GM12878 (cell line): ENCODE data around the gene RBM19. TPM values are rescaled to one million over a fixed set of nuclear protein-coding genes. Genes with fewer than 3 reads are reported as not detected.

Experiments
- ATAC-seq: fragments of 200-7000 bp; cut with Tn5 transposase; 3 replicates; pipeline ENCODE4 v1.9.1; 2020; ENCODE audit warnings: mild to moderate bottlenecking, moderate library complexity
- BruUV-seq: library from RNA; stranded (reverse); fragments of 400-500 nt; replicated peaks from 2 replicates; lab custom pipeline; 2021; lab: Mats Ljungman, UMichigan
- CTCF ChIA-PET: fragments of 300-600 bp; sonication (Branson Sonifier 250); formaldehyde crosslinking; extraction: SDS; loops from one replicate; lab custom pipeline; 2021; ENCODE audit warnings: inconsistent platforms; lab: Yijun Ruan, JAX
- POLR2A ChIA-PET: fragments of 350-600 bp; formaldehyde crosslinking; extraction: SDS; loops from one replicate; lab custom pipeline; 2021; ENCODE audit warnings: inconsistent platforms; lab: Charles Lee
- RAD21 ChIA-PET: fragments of 300-600 bp; sonication (Branson Sonifier 250); formaldehyde crosslinking; loops from one replicate; lab custom pipeline; 2023; ENCODE audit warnings: antibody characterized with exemption; ENCODE audit not compliant: unreplicated experiment; lab: Charles Lee
- SMC1A ChIA-PET: fragments of 300-600 bp; sonication (Branson Sonifier 250); formaldehyde crosslinking; loops from one replicate; lab custom pipeline; 2023; ENCODE audit not compliant: unreplicated experiment, uncharacterized antibody; lab: Charles Lee
- DNase-seq: peaks from one replicate; pipeline ENCODE4 v3.0.0-alpha.2; 2011; ENCODE audit warnings: low read depth, low spot score
- FAIRE-seq: peaks from 3 replicates; lab custom pipeline; 2011; peaks lifted over from hg19 to GRCh38; lab: Jason Lieb, UNC
- H2AFZ ChIP-seq: 2 replicates; pipeline ENCODE4 v1.6.0; 2011; ENCODE audit warnings: low read depth, low read length, control low read depth; ENCODE audit not compliant: control insufficient read depth
- H3K27ac ChIP-seq: 2 replicates; pipeline ENCODE4 v1.5.1; 2011; ENCODE audit warnings: control low read depth; ENCODE audit not compliant: control insufficient read depth, insufficient read depth
- H3K27me3 ChIP-seq, 2 experiments: replicated peaks in 1 of 2; 2 replicates each; pipeline versions ENCODE4 v1.6.0 to v1.6.1; 2011; ENCODE audit warnings: low read length in 1 of 2; ENCODE audit not compliant: control insufficient read depth in 2 of 2, insufficient read depth in 2 of 2
- H3K36me3 ChIP-seq, 2 experiments: 2 replicates each; pipeline ENCODE4 v1.5.1; 2011; ENCODE audit warnings: low read length in 1 of 2; ENCODE audit not compliant: control insufficient read depth in 2 of 2, insufficient read depth in 2 of 2
- H3K4me1 ChIP-seq: 2 replicates; pipeline ENCODE4 v1.6.1; 2011; ENCODE audit warnings: mild to moderate bottlenecking, low read length, moderate library complexity, mixed read lengths; ENCODE audit not compliant: control insufficient read depth, insufficient read depth
- H3K4me2 ChIP-seq: 2 replicates; pipeline ENCODE4 v1.6.0; 2011; ENCODE audit warnings: control low read depth; ENCODE audit not compliant: control insufficient read depth, insufficient read depth
- H3K4me3 ChIP-seq: fragments of 200-600 bp; sonication (generic); 2 replicates; pipeline ENCODE4 v1.5.1; 2016
- H3K79me2 ChIP-seq: 2 replicates; pipeline ENCODE4 v1.6.0; 2011; ENCODE audit warnings: low read length; ENCODE audit not compliant: control insufficient read depth, insufficient read depth
- H3K9ac ChIP-seq: 2 replicates; pipeline ENCODE4 v1.8.0; 2011; ENCODE audit warnings: low read length, control low read depth, mixed read lengths; ENCODE audit not compliant: control insufficient read depth, insufficient read depth
- H3K9me3 ChIP-seq: replicated peaks from 3 replicates; pipeline ENCODE4 v1.5.1; 2011; ENCODE audit warnings: mild to moderate bottlenecking, low read length; ENCODE audit not compliant: control insufficient read depth, insufficient read depth
- H4K20me1 ChIP-seq: 2 replicates; pipeline ENCODE4 v1.6.0; 2011; ENCODE audit not compliant: control insufficient read depth, insufficient read depth
- CBX3 ChIP-seq: fragments of 200-600 bp; sonication (generic); IDR thresholded peaks from 2 replicates; pipeline ENCODE4 v1.6.1; 2016; ENCODE audit warnings: low read depth, borderline replicate concordance
- CHD2 ChIP-seq: IDR thresholded peaks from 2 replicates; pipeline ENCODE4 v1.6.1; 2011; ENCODE audit warnings: low read depth, low read length, improper control_type of control experiment, borderline replicate concordance
- FOS ChIP-seq: IDR thresholded peaks from 3 replicates; pipeline ENCODE4 v1.6.1; 2011; ENCODE audit warnings: borderline replicate concordance; ENCODE audit not compliant: insufficient read length; ENCODE audit errors: extremely low read depth
- GATAD2B ChIP-seq: fragments of 450-650 bp; conservative IDR thresholded peaks from 2 replicates; pipeline ENCODE4 v1.6.1; 2017; ENCODE audit warnings: low read depth, mild to moderate bottlenecking, moderate library complexity
- HCFC1 ChIP-seq: fragments of 150-350 bp; IDR thresholded peaks from 2 replicates; pipeline ENCODE4 v1.6.1; 2014; ENCODE audit warnings: low read length
- MTA2 ChIP-seq: fragments of 450-650 bp; IDR thresholded peaks from 2 replicates; pipeline ENCODE4 v1.6.1; 2016; ENCODE audit warnings: low read depth, mild to moderate bottlenecking, moderate library complexity
- MXI1 ChIP-seq: fragments of 150-350 bp; IDR thresholded peaks from 2 replicates; pipeline ENCODE4 v1.6.1; 2011; ENCODE audit warnings: low read depth, mild to moderate bottlenecking, inconsistent platforms, low read length, improper control_type of control experiment
- NBN ChIP-seq: fragments of 450-650 bp; IDR thresholded peaks from 2 replicates; pipeline ENCODE4 v1.6.1; 2016
- POLR2AphosphoS2 ChIP-seq: IDR thresholded peaks from 2 replicates; pipeline ENCODE4 v1.6.1; 2011; ENCODE audit warnings: low read depth, mild to moderate bottlenecking, low read length, improper control_type of control experiment, moderate library complexity
- RB1 ChIP-seq: fragments of 450-650 bp; formaldehyde crosslinking; IDR thresholded peaks from 2 replicates; pipeline ENCODE4 v1.6.1; 2017; ENCODE audit warnings: mild to moderate bottlenecking, borderline replicate concordance
- SPI1 ChIP-seq: IDR thresholded peaks from 2 replicates; pipeline ENCODE4 v1.6.1; 2011; ENCODE audit warnings: low read depth, mild to moderate bottlenecking, low read length, moderate library complexity, borderline replicate concordance; ENCODE audit not compliant: insufficient read depth
- SUZ12 ChIP-seq: fragments of 200-600 bp; sonication (generic); IDR thresholded peaks from one replicate; pipeline ENCODE4 v1.6.1; 2018; ENCODE audit warnings: antibody characterized with exemption, mild to moderate bottlenecking; ENCODE audit not compliant: unreplicated experiment
- TBL1XR1 ChIP-seq: IDR thresholded peaks from 2 replicates; pipeline ENCODE4 v1.6.1; 2012; ENCODE audit warnings: low read depth, low read length, improper control_type of control experiment
- TCF12 ChIP-seq: IDR thresholded peaks from 2 replicates; pipeline ENCODE4 v1.6.1; 2011; ENCODE audit warnings: low read depth, mild to moderate bottlenecking, low read length
- ZBED1 ChIP-seq: IDR thresholded peaks from 2 replicates; pipeline ENCODE4 v1.6.1; 2016; ENCODE audit warnings: borderline replicate concordance
- ZBTB4 ChIP-seq: fragments of 450-650 bp; formaldehyde crosslinking; IDR thresholded peaks from 2 replicates; pipeline ENCODE4 v1.4.0; 2022; ENCODE audit warnings: mild to moderate bottlenecking, moderate library complexity
- ZNF217 ChIP-seq: fragments of 450-650 bp; IDR thresholded peaks from 2 replicates; pipeline ENCODE4 v1.6.1; 2017; ENCODE audit warnings: antibody characterized with exemption, mild to moderate bottlenecking
- WGBS: methylation state at CpG from one replicate; pipeline ENCODE4 v1.1.6; 2016; ENCODE audit warnings: low lambda C conversion rate; ENCODE audit not compliant: insufficient replicate concordance, insufficient coverage; ENCODE audit errors: missing lambda C conversion rate; 5-methylcytosine and 5-hydroxymethylcytosine counted together
- in situ Hi-C: fragments of 300-500 bp; cut with MboI; formaldehyde crosslinking; loops from 9 replicates; pipeline ENCODE4 v1.14.3; 2018; ENCODE audit warnings: mixed read lengths
- intact Hi-C: fragments of 100-400 bp; cut with micrococcal nuclease; formaldehyde crosslinking; loops from one replicate; pipeline ENCODE4 v1.14.2; 2022; ENCODE audit not compliant: unreplicated experiment
- polyA plus RNA-seq, 11 experiments: library from polyadenylated mRNA; depleted of rRNA in 4 of 11; unstranded in 6 of 11; stranded (reverse) in 5 of 11; fragments of >200 nt; fragmentation: Nextera tagmentation in 4 of 11; fragmentation: Illumina TruSeq in 1 of 11; extraction: Ambion mirVana in 4 of 11; extraction: Trizol in 1 of 11; gene quantifications; 1 replicate in 1 of 11; 2 replicates in 10 of 11; pipeline versions ENCODE4 v1.2.1 to v1.2.3, GENCODE V29; 2011 to 2016; ENCODE audit warnings: inconsistent platforms in 2 of 11, missing spikeins in 2 of 11, low read depth in 1 of 11
- total RNA-seq, 4 experiments: library from RNA; depleted of rRNA in 3 of 4; stranded (reverse); fragments of >200 nt in 3 of 4; fragmentation: Illumina TruSeq in 1 of 4; extraction: Trizol in 1 of 4; gene quantifications; 2 replicates each; pipeline versions ENCODE4 v1.2.1 to v1.2.3, GENCODE V29; 2013 to 2021
- TF ChIP-seq, protein P1 (sequence below): fragments of 450-650 bp; IDR thresholded peaks from 2 replicates; pipeline ENCODE4 v1.6.1; 2017; ENCODE audit warnings: antibody characterized with exemption, mild to moderate bottlenecking, moderate library complexity
- TF ChIP-seq, protein P2 (sequence below): fragments of 450-650 bp; conservative IDR thresholded peaks from 2 replicates; pipeline ENCODE4 v1.6.1; 2017; ENCODE audit warnings: mild to moderate bottlenecking, moderate library complexity

RBM19 gene
- total and polyA plus RNA-seq, 10 of the 15 experiments (the other 5 are each of a cell fraction or from before 2014, with no cell fraction given) = 4.2 to 42.9 (median 28.4) TPM

DNA sequence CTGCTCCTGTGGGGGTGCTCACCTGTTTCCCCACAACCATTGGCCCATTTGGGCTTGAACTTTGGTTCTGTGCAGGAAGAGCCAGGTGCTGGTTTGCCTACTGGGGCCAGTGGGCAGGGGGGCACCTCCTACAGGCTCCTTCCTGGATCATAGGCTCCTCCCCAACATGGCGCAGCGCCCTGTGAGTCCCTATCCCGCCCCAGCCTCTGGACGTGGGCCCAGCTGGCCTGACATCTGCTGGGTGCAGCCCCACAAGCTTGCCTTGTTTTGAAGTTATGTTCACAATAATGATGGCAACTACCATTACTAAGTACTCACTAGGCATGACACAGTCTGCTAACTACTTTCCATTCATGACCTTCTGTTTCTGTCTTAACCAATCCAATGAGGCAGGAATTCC, 147.8 kb downstream of the RBM19 start:
- POLR2A ChIA-PET = no interaction called here
- DNase-seq (no peak), ATAC-seq (no peak), FAIRE-seq (no peak)
- Histone ChIP-seq H3K9me3 (no peaks in the 10 kb centered on the region), H3K9ac (no peak overlapping the region), H3K79me2 (no peaks in the 10 kb centered on the region), H3K27ac (no peak overlapping the region), H3K4me2 (no peak overlapping the region), H3K4me1 (no peaks in the 10 kb centered on the region), H3K27me3 (no peaks in the 10 kb centered on the region), H4K20me1 (no peaks in the 10 kb centered on the region), H3K36me3 (peaks cover 0 to 6% of the 10 kb centered on the region in 2 experiments; a peak in 3 of 4 replicates), H2AFZ (no peak overlapping the region), H3K4me3 (no peak overlapping the region)
- WGBS = 81% methylated on average over 4 of the region's 4 CpGs
- SMC1A ChIA-PET = no interaction called here
- in situ Hi-C loops = no loop called here
- intact Hi-C loops = no loop called here
- no TSS peak for BruUV-seq
- CTCF ChIA-PET = no interaction called here
- RAD21 ChIA-PET = no interaction called here
- TF ChIP-seq MXI1 (no peak), CBX3 (no peak), MTA2 (no peak), CHD2 (no peak), TCF12 (no peak), ZNF217 (no peak), TBL1XR1 (no peak), FOS (no peak), HCFC1 (no peak), GATAD2B (no peak), SPI1 (no peak), POLR2AphosphoS2 (no peak), RB1 (no peak), ZBTB4 (no peak), NBN (no peak), ZBED1 (no peak), SUZ12 (no peak)
- TF ChIP-seq, protein P1, sequence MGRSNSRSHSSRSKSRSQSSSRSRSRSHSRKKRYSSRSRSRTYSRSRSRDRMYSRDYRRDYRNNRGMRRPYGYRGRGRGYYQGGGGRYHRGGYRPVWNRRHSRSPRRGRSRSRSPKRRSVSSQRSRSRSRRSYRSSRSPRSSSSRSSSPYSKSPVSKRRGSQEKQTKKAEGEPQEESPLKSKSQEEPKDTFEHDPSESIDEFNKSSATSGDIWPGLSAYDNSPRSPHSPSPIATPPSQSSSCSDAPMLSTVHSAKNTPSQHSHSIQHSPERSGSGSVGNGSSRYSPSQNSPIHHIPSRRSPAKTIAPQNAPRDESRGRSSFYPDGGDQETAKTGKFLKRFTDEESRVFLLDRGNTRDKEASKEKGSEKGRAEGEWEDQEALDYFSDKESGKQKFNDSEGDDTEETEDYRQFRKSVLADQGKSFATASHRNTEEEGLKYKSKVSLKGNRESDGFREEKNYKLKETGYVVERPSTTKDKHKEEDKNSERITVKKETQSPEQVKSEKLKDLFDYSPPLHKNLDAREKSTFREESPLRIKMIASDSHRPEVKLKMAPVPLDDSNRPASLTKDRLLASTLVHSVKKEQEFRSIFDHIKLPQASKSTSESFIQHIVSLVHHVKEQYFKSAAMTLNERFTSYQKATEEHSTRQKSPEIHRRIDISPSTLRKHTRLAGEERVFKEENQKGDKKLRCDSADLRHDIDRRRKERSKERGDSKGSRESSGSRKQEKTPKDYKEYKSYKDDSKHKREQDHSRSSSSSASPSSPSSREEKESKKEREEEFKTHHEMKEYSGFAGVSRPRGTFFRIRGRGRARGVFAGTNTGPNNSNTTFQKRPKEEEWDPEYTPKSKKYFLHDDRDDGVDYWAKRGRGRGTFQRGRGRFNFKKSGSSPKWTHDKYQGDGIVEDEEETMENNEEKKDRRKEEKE = no peak
- TF ChIP-seq, protein P2, sequence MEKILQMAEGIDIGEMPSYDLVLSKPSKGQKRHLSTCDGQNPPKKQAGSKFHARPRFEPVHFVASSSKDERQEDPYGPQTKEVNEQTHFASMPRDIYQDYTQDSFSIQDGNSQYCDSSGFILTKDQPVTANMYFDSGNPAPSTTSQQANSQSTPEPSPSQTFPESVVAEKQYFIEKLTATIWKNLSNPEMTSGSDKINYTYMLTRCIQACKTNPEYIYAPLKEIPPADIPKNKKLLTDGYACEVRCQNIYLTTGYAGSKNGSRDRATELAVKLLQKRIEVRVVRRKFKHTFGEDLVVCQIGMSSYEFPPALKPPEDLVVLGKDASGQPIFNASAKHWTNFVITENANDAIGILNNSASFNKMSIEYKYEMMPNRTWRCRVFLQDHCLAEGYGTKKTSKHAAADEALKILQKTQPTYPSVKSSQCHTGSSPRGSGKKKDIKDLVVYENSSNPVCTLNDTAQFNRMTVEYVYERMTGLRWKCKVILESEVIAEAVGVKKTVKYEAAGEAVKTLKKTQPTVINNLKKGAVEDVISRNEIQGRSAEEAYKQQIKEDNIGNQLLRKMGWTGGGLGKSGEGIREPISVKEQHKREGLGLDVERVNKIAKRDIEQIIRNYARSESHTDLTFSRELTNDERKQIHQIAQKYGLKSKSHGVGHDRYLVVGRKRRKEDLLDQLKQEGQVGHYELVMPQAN = no peak
